Measurements from ENCODE around the gene GRIP2.

GRIP2 gene

DNA sequence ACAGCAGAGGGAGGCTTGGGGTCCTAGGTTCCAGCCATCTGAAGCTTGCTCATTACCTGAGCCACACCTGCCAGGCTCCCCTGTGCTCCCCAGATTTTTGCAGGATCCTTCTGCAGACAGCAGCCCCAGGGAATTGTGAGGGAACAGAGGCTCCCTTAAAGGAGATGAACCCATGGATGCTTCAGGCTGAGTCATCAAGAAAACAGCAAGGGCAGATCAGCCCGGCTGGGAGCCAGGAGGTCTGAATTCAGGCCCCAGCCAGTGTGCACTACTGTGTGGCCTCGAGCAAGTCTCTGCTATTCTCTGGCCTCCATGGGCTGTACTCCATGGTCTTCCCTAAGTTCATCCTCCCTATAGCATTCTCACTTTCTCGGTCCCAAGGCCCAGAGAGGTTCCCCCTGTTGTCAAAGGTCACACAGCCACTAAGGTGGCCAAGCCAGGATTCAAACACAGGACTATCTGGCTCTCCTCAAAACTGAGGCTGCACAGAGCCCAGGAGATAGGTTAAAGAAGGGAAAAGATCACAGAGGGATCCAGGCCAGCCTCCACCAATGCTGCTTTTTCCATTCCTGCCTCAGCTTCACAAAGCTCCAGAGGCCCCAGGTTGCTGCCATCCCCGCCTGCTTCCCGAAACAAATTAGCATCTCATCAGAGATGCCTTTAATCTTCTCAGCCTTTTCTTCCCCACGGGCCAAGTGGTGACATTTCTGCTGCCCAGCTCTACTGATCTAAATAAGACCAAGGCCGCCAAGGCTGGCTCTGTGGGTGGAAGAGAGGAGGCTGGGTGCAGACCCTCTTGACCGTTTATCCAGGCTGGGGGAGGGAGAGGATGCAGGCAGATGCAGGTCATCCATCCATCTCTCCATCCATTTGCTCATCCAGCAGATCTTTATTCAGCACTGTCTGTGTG lies 21.2 kb upstream of the GRIP2 start:
- no peak for DNase-seq

DNA sequence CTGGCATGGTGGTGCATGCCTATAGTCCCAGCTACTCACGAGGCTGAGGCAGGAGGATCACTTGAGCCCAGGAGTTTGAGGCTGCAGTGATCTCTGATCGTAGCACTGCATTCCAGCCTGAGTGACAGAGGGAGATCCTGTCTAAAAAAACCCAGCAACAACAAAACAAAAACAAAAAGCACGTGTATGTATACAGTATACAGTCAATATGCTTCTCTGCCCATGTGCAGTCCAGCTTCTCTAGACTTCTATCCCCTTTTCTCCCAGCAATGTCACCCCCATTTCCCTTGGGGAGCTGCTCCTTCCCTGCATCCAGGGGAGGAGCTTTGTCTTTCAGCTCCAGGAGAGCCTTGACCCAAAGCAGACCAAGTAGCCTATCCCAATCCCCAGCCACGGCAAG lies 20.0 kb upstream of the GRIP2 start:
- DNase-seq = no peak

DNA sequence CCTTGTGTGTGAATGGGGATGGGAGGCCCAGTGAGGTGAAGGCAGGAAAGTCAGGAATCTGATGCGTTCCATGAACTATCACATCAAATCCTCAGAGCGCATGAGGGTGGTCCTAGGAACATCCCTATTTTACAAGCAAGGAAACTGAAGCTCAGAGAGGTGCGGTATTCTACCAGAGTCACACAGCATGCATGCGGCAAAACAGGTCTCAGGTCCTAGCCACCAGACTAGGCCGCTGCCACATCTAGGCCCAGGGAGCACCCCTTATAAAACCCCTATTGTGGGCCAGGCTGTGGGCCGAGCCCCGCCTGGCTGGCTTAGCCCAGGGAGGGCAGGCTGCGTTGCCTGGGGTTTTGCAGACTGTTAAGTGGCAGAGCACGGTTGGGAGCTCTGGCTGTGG lies 17.9 kb upstream of the GRIP2 start:
- DNase-seq = no peak

DNA sequence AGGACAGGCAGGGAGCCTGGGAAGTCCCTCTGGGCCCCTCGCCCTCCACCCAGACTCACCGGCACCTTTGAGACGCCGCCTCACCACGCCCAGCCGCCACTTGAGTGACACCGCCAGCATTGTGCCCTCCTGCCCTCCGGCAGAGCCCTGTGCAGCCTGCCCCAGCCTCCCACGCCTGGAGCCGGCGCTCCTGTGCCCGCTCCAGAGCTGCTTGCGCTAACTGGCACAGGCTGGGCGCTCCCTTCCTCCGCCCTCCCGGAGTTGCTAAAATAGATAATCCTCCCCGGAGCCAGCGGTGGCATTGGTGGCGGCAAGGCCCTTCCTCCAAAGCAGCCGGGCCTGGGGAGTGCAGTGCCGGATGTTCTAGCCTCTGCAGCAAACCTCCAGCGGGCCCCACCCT lies 15.7 kb upstream of the GRIP2 start:
- no peak for DNase-seq

DNA sequence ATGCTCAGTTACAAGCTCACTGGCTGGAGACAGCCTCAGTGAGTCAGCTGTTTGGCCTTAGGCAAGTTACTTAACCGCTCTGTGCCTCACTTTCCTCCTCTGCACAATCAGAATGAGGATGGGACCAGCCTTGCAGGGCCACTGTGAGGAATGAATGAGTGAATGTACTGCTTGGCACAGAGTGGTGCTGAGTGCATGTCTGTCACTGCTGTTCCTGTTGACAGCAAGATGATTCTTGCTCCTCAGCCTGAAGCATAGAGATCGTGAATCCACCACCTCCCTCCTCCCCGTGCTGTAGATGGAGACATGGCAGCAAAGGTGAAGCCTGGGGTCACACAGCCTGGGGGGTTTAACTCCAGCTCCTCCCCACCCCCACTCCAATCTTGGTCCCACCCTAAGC lies 14.6 kb upstream of the GRIP2 start:
- DNase-seq = no peak

DNA sequence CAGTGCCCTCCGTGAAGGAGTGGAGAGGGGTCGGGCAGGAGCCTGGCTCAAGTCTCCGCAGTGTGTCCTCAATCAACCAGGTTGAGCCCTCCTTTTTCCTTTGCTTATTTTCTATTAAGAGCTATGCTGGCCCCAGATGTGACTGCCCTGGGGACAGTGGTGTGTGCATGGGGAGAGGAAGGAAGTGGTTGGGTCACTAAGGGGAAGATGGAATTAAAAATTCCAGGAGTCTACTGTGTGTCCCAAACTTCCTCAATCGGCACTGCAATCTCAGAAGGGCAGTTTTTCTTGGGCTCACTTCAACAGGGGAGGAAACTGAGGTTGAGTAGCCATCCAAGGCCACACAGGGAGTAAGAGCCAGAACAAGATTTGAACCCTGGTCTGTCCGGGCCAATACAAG lies 13.7 kb upstream of the GRIP2 start:
- DNase-seq = peak; percentile 29

DNA sequence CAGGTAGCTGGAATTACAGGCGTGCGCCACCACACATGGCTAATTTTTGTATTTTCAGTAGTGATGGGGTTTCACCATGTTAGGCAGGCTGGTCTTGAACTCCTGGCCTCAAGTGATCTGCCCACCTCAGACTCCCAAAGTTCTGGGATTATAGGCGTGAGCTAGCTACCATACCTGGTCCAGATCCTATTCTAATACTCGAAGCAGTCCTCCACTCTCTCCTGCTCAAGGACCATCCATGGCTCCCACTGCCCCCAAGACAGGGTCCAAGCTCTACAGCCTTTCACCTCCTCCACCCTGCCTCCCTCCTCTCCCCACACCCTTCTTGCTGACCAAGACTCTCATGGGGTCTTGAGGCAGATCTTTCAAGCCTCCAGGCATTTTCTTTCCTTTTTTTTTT lies 12.6 kb upstream of the GRIP2 start:
- no peak for DNase-seq

DNA sequence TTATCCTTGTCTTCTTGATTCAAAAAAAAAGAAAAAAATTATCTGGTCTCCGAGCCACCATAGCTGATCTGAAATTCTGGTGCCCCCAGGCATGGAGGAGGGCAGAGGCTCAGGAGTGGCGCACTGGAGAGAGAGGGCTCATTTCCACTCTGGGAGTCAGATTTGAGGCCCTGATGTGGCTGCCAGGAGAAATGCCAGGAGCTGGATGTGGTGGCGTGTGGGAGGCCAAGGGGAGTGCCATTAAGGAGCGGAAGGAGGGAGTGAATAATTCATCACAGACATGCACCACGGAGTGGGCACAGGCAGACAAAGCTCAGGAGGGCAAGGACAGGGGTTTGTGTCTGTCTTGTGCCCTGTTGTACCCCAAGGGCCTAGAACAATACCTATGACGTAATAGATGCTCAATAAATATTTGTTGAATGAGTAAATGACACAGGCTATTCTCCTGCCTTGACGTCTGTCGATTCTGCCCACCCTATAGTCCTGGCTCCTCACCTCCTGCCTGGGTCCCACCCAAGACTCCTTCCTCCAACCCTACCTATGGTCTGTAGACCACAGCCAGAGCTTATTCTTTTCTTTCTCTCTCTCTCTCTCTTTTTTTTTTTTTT lies 12.0 kb upstream of the GRIP2 start:
- DNase-seq = no peak

DNA sequence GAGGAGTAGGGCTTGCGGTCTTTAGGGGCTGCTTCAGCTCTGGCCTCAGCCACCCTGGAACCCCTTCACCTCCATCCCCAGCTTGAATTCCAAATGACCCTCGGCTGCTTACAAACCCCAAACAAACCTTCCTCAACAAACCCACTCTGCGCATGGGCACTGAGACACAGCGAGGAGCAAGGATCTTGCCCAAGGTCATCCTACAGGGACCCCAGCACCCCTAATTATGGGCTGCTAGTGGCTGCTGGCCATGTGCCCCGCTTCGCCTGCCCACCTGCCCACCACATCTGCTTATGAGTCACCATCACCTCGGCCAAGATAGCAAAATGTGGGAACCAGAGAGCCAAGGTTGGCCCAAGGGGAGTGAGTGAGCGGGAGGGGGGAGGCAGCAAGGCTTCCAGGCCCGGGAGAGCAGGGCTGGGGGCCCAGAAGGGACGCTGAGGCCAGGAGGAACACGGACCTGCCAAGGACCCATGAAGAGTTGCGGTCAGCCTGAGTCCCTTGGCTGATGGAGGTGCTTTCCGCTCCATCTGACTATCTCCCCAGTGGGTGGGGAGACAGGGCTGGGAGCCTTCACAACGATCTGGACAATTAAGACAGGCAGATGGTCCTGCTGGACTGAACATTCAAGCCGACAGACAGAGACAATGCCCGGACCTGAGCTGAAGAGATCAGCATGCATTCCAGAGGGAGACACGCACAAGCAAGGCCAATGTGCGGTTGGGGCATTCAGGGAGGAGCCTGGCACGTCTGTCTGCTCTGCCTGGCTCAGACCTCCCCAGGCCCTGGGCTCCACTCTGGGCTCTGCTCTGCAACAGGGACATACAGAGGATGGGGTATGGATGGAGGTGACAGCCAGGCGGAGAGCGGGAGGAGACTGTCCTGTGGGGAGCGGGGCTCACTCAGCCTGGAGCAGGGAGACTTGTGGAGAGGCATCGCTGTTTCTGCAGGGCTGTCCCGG lies 10.8 kb upstream of the GRIP2 start:
- DNase-seq = no peak

DNA sequence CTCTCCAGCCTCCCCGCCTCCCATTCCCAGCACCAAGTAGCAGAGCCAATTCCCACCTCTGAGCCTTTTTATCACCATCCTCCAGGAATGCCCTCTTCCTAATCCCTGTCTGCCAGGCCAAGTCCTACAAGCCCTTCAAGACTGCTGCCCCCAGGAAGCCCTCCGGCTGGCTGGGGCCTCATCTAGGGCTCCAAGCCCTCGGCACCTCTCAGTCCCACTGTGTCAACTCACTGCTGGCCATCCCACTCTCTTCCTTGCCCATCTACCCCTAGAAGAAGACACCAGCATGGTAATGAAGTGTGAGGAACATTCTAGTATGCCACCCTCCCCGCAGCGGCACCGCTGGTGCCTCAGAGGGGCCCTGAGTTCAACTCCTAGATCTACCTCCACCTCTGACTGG lies 10.0 kb upstream of the GRIP2 start:
- DNase-seq = no peak

DNA sequence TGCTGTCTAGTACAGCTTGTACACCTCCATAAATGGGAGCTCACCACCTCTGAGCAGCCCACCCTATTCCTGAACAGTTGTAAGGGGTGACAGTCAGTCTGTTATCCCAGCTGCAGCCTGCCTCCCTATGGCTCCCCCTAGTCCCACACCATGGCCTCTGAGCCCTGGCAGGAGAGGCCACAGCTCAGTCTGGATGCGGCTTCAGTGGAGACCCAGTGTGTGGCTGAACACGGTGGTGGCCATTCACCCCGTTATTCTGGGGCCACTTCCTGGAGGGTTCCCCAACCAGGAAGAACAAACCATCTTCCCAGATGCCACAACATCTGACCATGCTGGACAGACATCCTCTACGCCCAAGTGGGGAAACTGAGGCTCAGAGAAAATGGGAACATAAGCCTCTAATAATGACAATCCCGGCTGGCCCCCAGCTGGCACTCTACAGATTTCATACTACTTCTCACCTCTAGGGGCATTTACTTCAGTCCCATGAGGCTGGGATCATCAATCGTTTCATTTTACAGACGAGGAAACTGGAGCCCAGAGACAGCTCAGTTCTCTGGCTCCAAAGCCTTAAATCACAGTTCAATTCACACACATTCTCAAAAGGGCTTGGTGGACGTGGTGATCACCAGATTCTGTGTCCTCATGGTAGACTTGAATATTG lies 9.2 kb upstream of the GRIP2 start:
- peak; percentile 42 for DNase-seq

DNA sequence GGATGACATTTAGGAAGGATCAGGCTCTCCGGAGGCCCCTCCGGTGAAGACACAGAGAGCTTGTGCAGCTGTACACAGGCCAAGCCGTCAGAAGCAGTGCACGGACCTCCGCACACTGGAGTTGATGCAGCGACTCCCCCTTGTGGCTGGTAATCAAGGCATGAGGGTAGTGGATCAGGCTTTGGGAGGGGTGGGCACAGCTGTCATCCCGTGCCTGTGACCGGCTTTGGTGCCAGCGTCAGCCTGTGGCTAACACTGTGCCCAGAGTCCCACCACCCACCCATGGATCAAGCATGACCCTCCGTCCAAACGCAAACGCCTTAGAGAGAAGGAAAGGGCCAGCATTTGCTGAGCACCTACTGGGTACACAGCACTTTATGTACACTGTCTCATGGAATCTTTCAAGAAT lies 8.2 kb upstream of the GRIP2 start:
- peak; percentile 52 for DNase-seq

DNA sequence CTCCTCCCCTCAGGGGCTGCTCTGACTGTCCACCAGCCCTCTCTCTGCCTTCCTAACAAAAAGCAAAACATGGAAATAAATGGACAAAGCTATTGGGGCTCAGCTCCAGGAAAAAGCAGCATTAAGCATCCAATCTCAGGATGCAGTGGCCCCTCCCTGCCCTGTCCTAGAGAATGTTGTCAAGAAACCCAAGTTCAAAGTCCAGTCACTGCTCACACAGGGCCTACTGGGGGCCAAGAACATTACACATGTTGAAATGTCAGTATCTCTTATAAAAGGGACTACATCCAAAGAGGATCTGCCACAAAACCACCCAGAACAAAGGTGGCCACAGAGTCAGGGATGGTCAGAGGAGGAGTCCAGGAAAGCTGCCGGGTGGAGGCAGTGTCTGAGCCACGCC lies 7.6 kb upstream of the GRIP2 start:
- no peak for DNase-seq

DNA sequence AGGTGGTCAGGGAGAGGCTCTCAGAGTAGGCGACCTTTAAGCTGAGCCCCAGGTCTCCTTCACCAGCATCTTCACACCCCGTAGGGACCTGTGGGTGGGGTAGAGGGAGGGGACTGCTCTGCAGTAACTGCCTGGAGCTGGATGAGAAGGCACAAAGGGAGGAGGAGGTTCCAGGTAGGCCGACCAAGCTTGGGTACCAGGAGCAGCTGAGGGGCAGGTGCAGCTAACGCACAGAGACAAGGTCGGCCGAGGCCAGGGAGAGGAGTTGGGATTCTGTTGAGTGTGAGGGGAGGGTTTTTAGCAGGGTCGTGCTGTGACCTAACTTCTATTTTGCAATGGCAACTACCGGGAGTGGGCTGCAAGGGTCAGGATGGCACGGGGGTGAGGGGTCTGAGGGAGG lies 5.9 kb upstream of the GRIP2 start:
- DNase-seq = no peak

DNA sequence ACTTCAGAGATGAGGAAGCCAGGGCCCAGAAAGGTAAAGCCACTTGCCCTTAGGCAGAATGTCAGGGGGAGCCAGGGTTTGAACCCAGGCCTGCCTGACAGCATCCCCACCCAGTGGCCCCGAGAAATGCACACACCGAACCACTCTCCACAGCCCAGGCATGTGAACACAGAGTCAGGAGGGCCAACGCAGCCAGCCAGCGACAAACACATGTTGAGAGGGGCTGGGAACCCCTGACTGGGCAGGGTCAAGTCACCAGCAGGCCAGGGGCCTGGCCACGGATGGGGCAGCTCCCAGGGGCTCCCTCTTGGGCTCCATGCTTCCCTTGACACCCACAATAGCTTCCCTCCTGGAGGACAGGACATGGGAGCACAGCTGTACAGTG lies 5.1 kb upstream of the GRIP2 start:
- DNase-seq = no peak

DNA sequence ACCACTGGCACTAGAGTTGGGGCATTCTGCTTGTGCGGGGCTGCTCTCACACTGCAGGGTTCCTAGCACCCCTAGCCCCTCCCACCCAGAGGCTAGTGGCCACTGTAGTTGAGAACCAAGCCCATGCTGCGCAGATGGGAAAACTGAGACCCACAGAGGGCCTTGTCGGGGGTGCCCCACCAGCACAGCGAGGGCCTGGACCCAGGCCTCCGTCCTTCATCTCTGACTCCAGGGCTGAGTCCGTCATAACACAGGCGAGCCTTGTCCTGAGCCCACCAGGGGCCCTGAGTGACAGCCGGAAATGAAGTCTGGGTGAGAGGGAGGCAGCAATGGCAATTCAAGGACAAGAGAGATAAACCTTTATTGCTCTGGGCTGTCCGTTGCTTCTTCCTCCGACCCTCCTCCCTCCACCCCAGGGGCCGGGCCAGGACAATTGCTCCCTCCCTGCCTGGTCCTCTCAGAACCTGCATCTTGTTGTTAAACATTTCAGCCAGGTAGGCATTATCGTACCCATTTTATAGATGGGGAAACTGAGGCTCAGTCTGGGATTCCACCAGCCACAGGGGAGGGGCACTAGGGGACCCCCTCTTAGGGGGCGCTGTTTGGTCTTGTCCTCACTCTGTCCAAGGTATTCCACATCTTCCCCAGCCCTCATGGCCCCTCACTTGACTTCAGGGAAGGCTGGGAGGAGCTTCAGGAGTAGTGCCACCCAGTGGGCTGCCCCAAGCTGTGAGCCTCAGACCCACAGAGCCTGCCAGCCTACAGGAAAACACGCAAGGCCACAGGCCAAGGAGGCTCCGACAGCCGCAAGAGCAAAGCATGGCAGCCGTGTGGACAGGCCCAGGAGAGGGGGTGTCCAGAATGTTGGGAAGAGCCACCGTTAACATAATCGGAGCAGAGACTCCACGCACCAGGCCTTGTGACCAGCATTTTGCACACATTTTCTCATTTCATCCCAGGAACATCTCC lies 4.4 kb upstream of the GRIP2 start:
- no peak for DNase-seq

DNA sequence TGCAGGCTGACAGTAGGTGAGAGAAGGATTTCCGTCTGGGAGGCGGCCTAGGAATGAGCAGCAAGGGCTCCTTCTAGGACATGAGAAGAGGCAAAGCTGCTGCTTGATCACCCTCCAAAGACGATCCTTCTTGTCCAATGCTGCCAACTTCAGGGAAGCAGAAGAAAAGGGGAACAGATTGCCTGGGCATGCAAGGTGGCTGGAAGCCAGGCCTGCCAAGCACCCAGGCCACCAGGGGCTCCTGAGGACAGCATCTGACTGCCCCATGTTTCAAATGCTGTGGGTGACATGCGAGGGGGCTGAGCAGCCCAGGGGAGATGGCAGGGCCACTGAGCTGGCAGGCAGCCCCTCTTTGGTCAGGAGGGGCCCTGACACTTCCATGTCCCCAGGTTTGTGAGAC lies 3.3 kb upstream of the GRIP2 start:
- no peak for DNase-seq

DNA sequence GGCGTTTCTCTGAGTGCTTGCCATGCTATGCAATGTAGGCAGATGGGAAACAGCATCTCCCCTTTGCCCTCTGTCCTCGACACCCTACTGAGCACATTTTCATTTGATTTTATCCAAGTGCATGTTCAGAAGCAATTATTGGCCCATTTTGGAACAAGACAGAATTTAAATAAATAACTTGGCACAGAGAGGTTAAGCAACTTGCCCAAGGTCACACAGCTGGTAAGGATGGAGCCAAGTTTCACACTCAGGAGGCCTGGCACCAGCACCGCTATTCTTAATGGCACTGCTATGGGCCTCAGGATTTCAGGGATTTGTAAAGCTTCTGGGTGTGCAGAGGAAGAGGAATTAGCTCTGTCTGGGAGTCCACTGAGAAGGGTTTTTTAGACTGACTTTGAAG lies 2.5 kb upstream of the GRIP2 start:
- DNase-seq = no peak

DNA sequence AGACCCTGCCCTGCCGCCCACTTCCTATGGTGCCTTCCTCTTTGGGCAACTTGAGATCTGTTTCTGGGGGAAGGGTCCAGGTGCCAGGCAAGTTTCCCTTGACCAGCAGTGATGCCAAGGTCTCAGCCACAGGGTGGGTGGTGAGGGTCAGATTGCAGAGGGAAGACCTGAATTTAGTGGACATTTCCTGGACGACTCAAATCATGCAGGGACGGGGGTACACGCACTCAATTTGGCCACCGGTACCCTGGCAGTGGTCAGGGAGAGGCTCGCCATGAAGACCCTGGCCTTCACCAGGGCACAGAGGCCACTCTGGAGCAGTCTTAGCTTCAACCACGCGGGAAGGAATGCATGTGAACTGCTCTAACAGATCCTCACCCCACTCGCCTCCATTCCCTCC lies 1.5 kb upstream of the GRIP2 start:
- no peak for DNase-seq

DNA sequence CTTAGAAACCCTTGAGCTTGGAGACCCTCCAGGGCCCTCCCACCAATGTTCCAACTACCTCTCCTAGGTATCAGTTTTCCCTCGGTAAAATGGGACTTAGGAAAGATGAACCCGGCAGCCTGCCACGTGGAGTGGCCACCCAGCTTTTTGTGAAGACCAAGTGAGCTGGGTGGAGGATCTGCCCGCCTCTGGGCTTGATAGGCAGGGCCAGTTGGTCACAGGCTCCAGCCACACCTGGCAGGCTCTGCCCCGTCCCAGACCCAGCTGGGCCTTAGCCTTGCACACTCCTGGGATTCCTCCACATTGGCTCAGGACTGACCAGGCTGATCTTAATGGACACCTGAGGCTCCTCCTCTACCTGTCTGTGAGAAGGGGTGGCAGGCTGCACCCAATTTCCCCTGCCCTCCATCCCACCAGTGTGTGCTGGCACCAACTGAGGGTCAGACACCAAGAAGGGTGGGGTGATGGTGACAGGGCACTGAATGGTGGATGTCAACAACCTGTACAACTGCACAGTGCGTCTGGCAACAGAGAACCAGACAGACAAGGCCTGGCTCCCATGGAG lies 761 bp upstream of the GRIP2 start:
- no peak for DNase-seq

DNA sequence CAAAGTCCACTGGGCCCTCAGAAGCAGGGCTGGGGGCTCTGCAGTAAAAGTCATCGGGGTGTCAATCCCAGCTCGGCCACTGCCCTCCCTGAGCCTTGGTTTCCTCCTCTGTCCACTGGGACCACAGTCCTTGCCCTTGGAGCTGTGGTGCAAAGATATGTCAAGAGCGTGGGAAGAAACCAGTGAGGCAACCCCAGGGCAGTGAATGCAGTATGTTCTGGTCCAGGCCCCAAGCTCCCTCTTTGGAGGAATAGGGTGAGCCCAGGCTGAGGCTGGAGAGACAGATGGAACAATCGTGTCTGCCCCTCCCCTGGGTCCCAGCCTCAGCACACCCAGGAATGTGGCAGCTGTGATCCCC lies 779 bp downstream of the GRIP2 start:
- no peak for DNase-seq

All from inflammatory macrophage treated with lipopolysaccharide for 4 hours (primary cell).